Retina (tissue), 1 donor: ENCODE measurements around the gene UBL3.

Experiments used
- DNase-seq: peaks from one replicate; pipeline ENCODE4 v3.0.0-alpha.2; 2016

The UBL3 gene

DNA sequence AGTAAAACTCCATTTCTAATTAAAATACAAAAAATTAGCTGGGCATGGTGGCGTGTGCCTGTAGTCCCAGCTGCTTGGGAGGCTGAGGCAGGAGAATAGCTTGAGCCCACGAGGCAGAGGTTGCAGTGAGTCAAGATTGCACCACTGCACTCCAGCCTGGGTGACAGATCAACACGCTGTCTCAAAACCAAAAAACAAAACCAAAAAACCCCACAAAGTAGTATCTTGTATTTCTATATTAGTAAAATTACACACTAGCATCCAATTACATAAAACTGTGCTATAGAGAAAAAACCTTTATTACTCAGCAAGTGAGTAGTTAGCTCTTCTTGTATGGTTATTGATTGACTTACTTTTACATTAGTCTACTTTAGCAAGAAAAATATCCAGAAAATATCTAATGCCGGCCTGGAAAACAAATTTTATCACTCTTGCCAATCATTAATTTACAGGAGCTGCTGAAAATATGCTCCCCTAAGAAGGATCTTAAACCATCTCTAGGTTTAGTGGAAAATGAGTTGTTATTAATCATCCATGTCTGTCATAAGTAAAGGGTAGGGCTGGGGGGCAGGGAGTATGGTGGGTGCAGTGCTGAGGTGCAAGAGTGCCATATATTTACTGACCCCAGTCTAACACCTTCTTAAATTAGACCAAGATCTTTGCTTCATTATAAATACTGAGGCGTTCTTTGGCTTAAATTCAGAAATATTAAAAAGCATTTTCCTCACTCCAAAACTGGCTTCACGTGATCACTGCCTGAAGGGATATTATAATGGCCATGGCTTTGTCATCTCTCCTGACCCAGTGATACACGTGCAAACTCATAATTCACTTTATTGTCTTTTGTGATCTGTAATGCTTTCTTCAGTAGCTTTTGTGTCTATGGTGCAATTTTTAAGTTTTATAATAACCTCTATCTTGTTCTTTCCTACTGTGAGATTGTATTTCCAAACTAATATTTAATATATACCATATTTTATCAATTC lies 44.1 kb downstream of the UBL3 start:
- no peak for DNase-seq

DNA sequence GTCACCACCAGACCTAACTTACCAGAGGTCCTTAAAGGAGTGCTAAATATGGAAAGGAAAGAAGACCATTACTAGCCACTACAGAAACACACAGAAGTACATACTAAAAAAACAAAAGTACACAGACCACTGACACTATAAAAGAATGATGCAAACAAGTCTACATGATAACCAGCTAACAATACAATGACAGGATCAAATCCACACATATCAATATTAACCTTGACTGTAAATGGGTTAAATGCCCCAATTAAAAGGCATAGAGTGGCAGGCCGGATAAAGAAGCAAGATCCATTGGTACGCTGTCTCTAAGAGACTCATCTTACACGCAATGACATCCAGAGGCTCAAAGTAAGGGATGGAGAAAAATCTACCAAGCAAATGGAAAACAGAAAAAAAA lies 47.2 kb downstream of the UBL3 start:
- DNase-seq, result no peak

DNA sequence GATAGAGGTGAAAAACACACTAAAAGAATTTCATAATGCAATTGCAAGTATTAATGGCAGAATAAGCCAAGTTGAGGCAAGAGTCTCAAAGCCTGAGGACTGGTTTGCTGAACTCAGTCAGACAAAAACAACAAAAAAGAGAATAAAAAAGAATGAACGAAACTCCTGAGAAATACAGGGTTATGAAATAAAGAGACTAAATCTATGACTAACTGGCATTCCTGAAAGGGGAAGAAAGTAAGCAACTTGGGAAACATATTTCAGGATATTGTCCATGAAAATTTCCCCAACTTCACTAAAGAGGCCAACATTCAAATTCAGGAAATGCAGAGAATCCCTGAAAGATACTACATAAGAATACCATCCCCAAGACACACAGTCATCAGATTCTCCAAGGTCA lies 47.8 kb downstream of the UBL3 start:
- no peak for DNase-seq

DNA sequence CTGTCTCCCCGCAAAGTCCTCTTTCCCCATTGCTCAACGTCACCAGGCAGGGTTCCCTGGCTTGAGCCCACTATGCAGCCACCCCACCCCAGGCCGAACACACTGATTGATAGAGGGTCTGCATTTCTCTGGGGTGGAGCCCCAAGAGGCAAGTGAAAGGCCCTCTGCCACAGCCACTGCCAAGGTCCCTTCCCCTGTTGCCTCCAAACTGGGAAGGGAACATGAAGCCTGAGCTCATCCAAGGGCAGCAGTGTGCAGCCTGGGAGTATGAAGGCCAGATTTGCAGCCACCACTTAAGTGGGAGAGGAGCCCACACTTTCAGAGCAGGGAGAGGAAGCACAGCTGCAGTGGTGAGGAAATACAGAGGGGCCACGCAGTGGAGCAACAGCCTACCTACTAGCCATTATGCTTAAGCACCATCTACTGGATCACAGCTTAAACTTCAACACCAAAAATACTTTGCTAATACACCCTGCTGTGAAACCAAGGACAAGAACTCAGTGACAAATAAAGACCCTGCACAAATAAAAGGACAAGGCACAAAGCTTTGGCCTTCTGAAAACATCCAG lies 48.6 kb downstream of the UBL3 start:
- no peak for DNase-seq

DNA sequence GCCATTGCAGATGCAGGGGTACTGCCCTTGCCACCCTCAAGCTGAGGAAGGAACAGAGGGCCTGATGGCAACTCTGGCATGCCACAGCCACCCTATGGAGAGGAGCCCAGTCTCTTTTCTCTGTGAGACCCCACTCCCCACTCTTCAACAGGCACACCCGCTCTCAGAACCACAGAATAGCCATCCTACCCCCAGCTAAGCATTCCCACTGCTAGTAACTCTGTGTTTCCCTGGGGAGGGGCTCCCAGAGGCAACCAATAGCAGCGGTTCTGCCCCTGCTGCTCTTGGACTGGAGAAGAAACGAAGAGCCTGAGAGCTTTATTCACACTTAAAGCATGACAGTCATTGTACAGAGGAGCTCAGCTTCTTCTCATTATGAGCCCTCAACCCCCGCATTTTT lies 49.3 kb downstream of the UBL3 start:
- DNase-seq, result no peak

DNA sequence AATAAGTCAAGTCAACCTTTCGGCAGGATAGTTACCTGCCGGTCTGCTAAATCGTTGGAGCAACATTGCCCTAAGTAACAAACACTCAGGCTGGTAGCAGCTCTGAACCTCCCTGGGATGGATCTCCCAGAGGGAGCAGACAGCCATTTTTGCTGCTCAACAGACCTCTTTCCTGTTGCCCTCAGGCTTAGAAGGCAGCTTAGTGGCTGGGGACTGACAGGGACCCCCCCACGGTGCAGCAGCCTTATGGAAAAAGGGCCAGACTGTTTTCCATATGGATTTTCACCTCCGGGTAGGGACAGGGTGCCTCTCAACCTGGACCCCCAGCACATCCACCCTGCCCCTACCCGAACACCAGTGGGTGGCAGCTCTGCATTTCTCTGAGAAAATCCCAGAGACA lies 49.7 kb downstream of the UBL3 start:
- DNase-seq, result no peak

DNA sequence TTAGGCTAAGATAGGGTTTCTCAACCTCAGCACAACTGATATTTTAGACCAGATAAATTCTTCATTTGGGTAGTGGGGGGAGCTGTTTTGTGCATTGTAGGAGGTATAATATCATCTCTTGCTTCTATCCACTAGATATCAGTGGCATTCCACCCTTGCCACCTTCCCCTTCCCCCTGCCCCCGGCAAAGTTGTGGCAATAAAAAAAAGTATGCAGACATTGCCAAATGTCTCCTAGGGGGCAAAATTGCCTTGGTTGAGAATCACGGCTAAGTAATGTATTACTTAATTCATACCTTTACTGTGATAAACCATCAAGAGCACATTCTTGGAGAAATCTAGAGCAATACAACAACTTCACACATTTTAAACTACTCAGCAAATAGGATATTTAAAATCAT lies 51.4 kb downstream of the UBL3 start:
- no peak for DNase-seq

DNA sequence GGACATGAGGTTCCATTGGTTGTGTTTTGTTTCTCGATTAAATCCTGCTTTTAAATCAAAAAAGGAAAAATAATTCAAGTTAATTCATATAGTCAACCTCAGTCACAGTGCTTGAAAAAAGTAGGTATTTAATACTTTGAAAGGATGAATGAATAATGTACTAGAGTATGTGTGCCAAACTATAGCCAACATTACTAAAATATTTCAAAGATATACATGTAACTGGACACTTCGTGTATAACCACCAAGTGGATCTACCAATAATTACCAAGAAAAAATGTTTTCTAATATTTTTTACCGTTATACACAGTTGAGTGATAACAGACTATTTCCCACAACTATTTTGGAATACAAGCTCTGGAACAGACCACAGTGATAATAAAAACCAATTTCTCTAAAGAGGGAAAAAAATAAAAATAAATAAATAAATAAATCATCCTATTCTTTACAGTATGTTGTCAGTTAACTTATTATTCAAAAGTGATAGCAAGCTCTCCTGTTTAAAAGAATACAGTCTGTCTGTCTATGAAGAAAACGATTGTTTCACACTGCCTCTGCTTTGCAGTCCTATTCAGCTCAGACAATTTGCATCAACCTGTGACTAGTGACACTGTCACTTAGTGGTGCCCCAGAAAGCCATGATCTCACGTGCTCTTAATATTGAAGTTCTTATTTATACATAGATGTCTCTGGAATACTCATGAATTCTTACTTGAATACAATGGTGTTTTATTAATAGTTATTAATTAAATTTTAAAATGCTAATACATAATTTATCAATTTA lies 58.2 kb downstream of the UBL3 start:
- no peak for DNase-seq

DNA sequence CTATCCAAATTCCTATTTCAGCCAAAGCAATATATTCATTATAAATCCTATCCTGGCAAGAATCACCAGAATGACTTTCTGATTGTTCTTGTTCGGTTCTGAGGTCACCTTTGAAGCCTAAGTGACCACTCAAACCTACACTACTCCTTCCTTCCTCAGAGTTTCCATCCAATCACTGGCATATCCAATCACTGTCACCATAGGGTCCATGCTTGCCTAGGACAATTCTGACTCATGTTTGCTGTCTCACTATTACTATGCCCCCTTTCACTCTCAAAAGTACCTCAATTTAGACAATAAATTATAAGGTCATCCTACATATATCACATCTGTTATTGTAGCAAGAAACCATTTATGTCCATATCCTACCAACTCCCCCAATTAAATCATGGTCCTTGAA lies 58.9 kb downstream of the UBL3 start:
- DNase-seq, result no peak

DNA sequence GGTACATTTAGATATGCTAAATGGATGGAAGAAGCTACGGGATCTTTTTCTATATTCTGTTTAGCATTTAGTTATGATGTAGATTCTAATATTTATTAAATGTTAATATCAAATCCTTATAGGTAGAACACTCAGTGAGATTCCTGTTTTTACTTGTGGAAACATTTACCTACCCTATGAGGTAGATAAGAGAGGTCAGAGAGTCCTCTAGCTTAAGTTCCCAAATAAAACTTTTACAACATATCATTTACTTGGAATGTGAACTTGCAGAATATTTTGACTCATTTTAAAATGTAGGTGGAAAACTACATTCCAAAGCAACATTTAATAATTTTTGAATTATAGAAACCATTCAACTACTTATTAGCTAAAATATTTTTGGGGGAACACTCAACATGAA lies 63.7 kb downstream of the UBL3 start:
- no peak for DNase-seq

DNA sequence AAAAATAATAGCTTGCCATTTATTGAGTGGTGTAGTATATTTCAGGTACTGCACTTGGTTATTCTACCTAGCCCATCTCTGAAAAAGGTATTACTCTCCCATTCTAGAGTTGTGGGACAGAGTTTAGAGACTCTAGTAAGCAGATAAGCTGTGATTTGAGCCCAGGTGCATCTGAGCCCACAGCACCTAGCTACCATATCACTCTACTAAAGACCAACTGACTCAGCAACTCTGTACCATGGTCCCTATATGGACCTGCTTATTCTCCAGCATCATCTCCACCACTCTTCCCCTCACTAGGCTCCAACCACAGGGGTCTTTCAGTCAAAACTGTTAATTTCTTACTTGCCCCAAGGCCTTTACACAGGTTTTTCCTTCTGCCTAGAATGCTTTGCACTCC lies 64.4 kb downstream of the UBL3 start:
- DNase-seq, result no peak

DNA sequence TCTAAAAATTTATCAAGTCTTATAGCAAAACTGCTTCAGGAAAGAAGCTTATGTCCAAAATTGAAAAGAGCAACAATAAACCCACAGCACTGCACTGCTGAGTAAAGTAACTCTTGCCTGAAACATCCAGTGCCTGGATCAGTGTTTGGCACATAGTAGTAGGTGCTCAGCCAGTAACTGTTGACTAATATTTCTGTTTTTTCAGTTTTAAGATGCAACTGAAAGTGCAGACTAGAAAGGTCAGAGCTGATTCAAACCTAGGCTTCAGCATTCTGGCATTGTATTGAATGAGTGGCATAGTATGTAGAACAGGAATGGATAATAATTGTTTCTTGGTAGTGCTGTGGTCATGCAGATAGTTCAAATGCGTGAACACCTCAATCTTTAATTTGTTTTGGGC lies 67.6 kb downstream of the UBL3 start:
- no peak for DNase-seq

DNA sequence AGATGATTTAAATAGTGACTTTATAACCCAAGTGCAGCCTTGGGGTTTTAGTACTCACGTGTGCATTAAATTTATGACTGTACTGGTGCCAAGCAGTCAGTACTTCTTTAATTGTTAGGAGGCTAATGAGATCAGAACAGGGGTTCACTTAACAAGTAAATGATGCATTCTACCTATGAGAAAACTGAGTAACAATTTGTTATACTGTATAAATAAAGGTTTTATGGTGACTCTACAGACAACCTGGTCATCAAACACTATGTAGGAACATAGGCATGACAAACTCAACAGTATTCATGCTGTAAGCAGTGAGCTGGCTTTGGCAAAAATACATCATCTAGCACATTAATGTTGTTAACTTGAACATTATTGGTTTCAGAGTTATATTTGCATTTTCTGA lies 75.6 kb downstream of the UBL3 start:
- DNase-seq, result no peak

DNA sequence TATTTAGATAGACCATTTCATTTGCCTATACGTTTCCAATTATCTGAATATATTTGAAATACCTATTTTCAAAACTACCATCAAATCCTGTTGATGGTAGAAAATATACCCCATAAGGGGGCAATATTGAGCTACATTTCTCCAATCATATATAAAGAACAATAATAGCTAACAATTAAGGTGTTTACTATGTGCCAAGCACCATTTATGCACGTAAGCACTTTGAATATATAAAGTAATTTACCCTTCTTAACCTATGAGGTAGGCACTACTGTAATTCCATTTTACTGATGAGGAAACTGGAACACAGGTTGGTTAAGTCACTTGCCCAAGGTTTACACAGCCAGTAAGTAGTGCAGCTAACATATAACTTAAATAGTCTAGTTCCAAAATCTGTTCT lies 79.2 kb downstream of the UBL3 start:
- no peak for DNase-seq

DNA sequence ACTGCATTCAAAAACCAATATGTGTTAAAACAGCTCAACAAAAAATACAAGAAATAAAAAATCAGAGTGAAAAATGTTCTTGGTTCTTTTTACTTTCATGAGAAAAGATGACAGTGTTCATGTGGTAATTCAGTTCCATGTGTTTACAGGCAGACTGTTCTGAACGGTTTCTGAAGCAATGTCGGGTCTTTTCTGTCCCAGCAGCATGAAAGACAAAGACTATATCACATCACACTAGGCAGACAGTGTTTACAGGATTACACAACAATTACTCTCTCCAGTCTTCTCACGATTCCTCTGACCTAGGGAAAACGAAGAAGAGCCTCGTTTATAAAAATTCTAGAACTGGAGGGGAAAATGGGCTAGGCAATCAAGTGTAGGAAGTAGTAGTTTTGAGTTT lies 83.4 kb downstream of the UBL3 start:
- DNase-seq, result no peak

DNA sequence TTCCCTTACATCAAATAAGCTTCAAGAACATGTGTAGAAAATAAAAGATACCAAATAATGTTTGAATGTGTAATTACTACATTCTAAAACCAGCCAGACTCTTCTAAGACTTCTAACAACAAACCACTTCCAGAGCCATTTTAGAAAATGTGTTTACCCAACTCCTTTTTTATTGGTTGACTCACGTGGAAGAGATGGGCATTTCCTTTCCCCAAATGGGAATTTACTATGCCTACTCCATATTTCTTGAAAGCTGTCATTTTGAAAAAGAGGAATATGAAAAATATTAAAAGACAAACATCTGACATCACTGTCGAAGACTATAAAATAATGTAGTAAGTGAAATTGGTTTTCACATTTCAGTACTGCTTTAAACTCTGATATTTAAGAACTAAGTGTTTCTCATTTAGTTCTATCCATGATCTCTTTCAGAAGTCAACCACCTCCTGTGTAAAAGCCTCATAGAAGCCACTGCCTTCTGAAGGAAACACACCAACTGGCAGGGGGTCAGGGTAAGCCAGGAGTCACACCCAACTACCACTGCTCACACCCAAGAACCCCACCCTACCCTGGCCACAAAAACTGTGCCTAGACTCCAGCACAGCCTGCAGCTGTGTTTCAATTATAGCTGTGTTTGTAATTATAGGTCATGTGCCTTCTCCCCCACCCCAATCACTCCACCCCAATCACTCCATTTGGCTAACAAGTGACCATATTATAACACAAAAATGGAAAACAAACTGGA lies 86.8 kb downstream of the UBL3 start:
- DNase-seq, result no peak

DNA sequence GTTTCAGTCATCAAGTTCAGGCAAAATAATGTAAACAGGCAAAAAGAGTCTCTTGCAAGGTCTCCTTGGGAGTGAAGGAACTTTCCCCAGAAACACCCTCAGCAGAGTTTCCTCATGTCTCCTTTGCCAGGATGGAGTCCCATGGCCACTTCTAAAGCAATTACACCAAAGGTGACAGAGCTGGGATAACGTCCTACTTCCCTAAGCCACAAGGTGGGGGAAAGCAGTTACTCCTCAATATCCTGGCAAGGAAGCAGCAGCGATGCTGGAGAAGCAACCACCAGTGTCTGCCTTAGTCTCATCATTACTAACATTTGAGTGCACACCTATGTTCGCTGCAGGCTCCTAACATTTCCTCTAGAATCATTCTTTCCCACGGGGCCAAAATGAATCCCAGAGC lies 88.6 kb downstream of the UBL3 start:
- no peak for DNase-seq

DNA sequence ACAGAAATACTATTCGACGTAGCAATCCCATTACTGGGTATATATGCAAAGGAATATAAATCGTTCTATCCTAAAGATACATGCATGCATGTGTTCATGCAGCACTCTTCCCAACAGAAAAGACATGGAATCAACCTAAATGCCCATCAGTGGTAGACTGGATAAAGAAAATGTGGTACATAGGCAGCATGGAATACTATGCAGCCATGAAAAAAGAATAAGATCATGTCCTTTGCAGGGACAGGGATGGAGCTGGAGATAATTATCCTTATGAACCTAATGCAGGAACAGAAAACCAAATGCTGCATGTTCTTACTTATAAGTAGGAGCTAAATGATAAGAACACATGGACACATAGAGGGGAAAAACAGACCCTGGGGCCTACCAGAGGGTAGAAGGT lies 89.3 kb downstream of the UBL3 start:
- no peak for DNase-seq

DNA sequence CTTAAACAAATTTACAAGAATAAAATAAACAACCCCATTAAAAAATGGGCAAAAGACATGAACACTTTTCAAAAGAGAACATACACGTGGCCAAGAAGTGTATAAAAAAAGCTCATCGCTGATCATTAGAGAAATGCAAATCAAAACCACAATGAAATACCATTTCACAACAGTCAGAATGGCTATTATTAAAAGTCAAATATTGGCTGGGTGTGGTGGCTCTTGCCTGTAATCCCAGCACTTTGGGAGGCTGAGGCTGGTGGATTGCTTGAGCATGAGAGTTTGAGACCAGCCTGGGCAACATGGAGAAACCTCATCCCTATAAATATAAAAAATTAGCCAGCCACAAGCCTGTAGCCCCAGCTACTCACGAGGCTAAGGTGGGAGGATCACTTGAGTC lies 89.9 kb downstream of the UBL3 start:
- no peak for DNase-seq

DNA sequence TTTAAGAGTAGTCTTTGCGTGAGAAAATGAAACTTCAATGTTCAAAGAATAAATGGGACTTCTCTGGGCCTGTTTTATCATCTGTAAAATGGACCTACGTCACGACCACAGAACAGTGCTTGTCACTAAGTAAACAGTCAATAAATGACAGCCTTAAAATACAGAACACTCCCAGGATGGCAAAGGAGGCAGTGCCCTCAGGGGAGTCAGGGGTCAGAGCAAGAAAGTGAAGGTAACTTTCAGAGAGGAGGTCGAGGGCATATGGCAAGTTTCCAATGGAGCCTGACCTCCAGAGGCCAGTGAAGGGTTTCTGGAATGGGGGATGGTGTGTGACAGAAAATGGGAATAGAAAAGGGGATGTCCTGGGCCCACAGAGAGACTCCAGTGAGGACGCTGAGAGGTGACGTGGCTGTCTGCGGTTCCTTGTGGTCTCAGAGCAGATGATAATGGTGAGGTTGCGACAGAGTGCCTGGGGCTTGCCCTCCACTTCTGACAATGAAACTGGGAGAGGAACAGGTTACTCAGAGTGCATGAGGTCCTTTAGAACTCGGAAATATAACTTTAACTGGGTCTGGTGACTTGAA lies 91.8 kb downstream of the UBL3 start:
- DNase-seq, result no peak

DNA sequence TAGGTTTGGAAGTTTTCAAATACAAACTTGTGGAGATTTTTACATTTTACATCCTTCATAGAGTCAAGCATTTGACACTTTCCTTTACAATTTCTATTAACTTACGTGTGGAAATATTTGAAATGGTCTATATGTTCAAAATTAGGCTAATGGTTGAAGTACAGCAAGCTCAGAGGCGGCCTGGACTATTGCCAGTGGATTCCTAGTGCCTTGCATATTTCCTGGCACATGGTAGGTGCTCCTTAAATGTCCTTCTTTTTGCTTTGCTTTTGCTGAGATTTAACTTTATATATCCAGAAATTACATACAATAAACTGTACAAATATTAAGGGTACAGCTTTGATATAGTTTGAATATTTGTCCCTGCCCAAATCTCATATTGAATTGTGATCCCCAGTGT lies 93.9 kb downstream of the UBL3 start:
- DNase-seq, result no peak

DNA sequence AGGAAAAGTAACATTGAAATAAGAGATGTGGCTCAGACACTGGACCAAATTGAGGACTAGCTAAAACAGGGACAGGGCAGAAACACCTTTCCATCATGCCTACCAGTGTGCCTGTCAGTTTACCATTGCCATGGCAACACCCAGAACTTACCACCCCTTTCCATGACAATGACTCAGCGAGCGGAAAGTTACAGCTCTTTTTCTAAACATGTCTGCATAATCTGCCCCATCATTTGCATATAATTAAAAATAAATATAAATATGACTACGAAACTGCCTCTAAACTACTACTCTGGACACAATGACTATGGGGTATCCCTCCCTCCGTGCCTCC lies 96.0 kb downstream of the UBL3 start:
- DNase-seq, result no peak
